GM21447 (cell line): Measurements from ENCODE around the gene FAAP100.

ENCODE experiments used
- ATAC-seq: cut with Tn5 transposase; IDR thresholded peaks from one replicate; pipeline ENCODE4 v1.9.1; 2021; ENCODE audit not compliant: unreplicated experiment

FAAP100 gene

DNA sequence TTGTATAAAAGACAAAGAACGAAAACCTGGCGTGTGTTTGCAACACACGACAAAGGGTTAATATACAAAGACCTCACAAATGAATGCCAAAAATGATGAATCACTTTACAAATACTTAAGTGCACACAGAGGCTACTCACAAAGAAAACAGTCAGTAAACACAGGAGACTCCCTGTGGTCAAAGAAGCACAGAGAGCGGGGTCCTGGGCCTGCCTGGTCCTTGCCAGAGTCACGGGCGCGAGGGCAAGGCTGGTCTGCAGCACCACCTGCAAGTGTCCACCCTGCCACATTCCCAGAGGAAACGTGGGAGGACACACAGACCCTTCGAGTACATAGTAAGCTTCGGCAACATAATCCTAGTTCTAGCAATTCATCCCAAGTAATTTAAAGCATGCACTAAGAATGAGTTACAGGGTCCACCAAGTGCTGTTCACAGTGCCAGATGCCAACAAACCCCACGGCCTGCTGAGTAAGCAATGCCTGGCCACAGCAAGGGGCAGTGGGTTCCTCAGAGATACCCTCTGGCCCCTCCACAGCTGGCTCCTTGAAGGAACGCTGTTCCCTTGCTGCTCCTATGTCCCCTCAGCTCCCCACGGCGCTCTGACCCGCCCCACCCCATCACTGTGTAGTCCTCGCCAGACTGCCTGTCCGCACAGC lies 24.6 kb upstream of the FAAP100 start:
- no peak for ATAC-seq

DNA sequence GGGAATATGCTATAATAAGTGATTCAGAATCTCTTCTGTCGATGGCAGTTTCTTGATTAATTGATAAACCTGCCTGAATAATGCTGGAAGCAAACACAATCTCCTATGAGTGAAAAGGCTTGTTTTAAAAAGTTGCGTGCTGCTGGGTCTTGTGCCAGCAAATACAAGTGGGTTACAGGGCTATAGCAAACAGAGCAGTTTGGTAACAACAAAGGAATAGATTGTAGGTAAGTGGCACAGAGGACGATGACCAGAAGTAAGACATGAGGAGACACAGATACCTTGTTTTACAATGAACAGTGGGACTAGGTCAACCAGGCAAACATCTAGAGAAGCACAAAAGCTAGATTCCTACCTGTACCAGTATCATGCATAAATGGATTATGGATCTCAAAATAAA lies 23.7 kb upstream of the FAAP100 start:
- ATAC-seq, result no peak

DNA sequence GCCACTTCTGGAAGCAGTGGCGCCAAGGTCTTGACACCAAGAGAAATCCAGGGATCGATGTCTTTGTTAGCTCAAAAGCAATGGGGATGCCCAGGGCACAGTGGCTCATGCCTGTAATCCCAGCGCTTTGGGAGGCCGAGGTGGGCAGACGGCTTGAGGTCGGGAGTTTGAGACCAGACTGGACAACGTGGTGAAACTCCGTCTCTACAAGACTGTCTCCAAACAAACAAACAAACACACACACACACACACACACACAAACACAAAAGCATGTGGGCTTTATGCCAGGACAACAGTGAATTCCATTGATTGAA lies 22.4 kb upstream of the FAAP100 start:
- no peak for ATAC-seq

DNA sequence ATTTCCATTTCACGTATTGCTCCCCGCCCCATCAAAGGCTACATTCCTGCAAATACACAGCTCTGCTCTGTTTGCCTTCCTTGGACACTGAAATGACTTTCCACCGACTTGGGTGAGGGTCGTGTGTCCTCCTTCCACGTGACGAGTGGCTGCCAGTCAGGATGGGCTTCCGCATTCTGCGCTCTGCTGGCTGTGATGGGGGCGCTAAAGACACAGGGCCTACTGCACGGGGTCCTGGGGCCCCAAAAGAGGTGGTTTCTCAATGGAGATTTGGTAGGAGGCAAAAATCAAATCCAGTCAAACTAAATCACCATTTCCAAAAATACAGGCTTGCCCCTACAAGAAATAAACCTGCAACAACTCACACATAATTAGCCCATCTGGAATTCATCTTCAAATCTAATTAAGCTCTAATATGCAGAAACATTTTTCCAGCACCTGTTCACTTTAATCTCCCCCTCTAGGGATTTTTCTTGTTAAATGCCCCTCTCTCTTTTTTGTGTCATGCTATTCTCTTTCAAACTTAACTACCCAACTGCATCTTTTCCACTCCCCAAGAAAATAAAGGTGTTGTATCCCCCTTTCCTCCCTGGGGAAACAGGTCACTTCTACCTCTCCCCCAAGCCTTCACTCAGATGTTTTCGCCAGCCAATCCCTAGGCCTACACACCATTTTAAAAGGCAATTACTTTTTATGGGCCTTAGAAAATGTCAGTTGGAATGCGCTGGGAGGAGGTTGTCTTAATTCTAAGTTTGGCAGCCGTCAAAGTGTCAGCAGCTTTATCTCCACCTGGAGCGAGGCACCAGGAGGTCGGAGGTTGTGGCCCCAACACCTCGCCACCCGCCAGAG lies 21.9 kb upstream of the FAAP100 start:
- no peak for ATAC-seq

DNA sequence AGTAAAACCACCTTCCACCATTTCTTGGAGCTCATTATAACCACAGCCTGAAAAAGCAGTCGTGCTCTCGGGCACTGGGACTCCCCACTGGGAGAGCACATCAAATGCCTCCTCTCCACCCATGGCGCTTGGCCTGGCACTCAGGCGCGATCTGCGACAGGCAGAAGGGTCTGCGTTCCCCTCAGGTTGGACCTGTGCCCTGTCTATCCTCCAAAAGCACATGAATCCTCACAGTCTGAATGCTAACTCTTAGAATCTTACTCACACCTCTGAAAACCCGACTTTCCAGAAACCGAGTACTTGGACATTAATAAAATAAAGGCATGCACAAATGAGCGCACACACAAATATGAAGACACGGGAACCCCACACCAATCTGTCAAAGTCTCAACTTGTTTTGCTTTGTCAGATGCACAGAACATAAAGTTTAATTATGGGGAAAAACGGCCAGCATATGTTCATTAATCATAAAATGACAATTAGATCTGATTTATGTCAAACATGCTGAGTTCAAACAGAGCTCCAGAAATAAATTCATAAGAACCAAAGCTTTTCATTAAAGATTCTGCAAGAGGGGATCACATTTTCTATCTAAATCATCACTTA lies 20.5 kb upstream of the FAAP100 start:
- no peak for ATAC-seq

DNA sequence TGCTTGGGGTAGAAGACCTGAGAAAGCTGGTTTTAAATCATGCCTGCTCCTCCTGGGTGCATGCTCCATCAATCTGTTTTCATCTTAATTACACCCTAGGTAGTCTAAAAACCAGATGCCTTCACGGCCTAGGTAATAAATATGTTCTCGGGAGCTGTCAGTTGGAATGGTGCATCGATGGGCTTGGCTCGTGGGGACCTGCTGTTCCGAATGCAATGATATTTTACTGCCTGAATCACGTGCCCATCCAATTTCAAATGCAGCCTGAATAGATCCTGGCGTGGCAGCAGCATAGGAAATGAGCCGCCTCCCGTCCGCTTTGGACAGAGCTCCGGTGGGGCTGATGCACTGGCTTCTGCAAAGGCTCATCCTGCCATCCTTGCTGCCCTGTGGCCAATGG lies 18.8 kb upstream of the FAAP100 start:
- ATAC-seq, result no peak

DNA sequence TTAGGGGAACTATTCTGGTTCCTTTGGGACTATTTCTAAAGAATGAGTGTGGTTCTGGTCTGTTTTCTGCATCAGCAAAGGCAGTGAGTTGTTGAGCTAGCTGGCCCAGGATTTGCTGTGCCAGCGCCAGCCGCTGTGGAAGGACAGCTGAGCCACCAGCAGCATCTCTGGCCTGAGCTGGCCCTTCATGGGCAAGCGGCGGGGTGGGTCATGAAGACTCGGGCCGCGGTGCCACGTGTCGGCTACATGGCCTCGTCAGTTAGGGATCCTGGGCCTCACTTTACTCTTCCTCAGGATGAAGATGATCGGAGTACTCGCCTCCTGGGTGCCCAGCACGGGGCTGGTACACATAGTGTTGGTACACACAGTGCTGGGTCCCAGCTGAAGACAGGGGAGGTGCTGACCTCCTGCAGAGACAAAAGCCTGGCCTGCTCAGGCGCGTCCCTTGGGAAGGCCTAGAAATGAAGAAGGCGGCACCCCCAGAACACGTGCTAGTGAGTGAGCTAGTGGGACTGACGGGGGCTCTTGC lies 17.9 kb upstream of the FAAP100 start:
- no peak for ATAC-seq

DNA sequence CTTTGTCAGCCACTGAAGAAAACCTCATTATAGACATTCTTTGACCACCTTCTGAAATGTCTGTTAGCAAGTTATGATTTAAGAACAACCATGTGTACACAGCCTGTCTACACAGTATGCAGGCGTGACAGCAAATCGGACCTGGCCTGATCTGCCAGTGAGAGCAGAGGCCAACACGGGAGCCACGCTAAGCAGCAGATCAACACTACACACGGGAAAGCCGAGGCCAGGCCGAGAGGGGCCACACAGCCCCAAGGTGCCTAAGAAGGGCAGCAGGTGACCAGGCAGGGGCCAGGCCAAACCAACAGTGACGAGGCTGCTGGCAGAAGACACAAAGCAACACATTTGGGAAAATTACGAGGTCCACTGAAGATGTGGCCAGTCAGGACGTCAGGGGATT lies 16.3 kb upstream of the FAAP100 start:
- ATAC-seq, result no peak

DNA sequence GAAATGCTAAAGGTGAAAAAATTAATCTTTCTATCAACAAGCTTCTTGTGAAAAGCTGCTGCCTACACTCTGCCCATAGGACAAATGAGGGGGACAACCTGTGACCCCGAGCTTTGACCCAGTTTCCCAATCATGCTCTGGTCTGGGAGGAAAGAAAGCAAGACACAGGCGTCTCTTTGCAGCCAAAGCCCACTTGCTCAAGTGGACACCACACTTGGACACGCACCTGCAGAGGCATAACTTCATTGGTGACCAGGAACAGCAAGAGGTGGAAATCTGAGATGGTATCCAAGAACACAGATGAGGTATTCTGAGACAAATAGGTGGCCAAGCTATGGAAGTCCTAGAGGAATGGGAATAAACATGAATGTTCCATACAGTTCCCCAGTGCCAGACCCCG lies 15.0 kb upstream of the FAAP100 start:
- no peak for ATAC-seq

DNA sequence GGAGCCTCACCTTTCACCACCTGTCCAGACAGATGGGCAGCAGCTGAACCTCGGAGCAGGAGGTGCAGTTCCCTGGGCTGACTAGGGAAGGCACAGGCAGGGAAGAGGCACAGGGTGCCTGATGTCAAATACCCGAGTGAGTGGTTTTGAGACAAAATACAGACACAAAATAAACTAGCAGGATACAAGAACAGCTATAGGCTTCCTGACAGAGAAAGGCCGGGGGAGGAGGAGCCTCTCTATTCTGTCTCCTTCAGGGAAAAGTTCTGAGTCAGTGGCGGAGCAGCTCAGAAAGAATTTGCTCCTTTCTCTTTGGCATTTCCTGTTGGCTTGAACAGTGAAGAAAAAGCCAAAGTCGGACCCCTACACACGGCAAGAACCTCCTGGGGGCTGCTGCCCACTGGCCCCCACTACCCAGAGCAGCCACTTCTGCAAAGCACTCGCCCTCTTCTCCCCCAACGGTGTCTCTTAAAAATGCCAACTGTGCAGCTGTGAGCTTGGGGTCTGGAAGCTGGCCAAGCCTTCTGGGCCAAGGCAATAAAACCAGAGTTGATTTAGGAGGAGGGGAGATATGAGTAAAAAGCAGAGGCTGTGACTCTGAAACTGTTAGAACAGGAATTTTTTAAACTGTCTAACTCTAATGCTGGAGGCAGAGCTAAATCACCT lies 14.4 kb upstream of the FAAP100 start:
- ATAC-seq, result no peak

DNA sequence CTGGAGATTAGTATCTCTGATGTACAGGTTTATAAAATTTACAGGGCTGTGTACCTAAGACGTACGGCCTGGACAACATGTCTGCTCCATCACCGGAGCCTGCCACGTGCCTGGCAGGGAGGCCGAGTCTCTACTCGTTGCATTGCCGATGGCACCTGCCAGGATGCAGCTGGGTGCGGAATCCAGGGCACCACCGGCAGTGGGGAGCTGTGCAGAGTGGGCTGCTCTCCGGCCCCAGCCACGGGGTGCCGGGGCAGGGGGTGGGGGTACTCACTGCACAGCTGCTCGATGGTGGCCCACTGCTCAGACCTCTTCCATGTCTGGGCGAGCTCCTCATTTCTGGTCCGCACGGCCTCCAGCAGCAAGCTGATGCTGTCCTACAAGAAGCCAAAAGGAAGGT lies 13.1 kb upstream of the FAAP100 start:
- ATAC-seq, result no peak

DNA sequence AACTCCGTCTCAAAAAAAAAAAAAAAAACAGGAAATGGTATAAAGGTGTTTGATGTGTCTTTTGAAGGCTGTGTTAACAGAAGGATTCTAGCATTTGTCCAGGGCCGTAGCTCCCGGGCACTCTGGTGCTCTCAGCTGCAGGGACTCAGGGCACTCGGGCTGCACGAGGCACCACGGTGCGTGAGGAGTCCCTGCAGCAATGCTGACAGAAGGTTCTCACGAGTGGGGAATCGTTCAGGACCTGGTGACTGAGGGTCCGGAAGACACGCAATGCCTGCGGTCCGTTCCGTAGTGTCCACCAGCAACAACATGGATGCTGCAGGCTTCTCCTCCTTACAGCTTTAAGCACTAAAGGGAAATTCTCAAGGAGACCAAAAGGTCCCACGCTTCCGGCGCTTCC lies 12.6 kb upstream of the FAAP100 start:
- no peak for ATAC-seq

DNA sequence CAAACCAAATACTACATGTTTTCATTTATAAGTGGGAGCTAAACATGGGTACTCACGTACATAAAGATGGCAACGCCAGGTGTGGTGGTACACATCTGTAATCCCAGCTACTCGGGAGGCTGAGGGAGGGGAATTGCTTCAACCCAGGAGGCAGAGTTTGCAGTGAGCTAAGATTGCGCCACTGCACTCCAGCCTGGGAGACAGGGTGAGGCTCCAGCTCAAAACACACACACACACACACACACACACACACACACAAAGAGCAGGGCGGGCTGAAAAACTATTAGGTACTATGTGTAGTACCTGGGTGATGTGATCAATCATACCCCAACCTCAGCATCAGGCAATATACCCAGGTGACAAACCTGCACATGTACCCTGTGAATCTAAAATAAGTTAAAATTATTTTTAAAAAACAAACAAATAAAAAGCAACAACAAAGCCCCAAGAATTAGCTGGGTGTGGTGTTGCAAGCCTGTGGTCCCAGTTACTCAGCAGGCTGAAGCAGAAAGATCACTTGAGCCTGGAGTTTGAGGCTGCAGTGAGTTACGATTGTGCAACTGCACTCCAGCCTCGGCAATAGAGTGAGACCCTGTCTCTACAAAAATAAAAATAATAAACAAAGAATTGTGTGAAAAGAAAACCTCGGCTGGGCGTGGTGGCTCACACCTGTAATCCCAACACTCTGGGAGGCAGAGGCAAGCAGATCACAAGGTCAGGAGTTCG lies 11.9 kb upstream of the FAAP100 start:
- ATAC-seq, result no peak

DNA sequence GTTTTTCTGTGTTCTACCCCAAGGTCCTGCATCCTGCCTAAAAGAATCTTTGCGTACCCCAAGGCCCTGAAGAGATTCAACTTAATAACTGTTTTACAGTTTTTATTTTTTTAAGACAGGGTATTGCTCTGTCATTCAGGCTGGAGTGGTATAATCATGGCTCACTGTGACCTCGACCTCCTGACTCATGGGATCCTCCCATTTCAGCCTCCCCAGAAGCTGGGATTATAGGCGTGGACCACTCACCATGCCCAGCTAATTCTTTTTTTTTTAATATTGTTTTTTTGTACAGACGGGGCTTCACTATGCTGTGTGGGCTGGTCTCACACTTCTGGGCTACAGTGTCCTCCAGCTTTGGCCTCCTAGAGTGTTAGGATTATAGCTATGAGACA lies 9.3 kb upstream of the FAAP100 start:
- ATAC-seq, result no peak

DNA sequence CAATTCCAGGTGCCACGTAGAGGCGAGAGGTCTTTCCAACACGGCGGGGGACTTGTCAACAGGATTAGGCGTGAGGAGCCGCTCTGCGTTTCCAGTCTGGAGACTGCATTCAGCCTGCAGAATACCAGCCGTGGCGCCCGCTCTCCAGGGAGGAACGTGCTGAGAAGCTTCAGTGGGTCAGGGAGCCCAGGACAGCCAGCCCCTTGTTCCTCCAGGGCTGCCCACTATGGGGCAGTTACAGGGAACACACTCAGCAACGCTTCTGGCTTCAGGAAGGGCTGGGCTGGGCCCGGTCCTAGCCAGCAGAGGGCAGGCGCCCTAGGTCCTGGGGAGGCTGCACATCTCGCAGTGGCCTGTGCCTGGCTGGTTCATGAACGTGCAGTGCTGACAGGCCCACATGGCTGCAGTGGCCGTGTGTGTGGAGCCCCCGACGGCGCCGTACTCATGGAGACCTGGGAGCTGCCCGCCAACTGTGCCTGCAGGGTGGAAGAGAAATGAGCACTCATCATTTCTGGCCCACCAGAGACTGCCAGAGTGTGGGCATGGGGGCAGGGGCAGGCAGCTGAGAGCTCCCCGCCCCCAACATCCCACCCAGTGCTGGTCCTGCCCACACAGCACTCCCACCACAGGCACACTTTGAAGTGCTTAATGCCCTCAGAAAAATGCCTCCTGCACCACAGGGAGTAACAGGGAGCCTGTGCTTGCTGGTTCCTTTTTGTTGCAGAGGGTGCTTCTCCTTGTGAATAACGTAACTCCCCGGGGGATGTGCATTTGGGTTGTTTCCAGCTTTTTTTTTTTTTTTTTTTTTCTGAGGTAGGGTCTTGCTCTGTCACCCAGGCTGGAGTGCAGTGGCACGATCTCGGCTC lies 7.0 kb upstream of the FAAP100 start:
- ATAC-seq, result no peak

DNA sequence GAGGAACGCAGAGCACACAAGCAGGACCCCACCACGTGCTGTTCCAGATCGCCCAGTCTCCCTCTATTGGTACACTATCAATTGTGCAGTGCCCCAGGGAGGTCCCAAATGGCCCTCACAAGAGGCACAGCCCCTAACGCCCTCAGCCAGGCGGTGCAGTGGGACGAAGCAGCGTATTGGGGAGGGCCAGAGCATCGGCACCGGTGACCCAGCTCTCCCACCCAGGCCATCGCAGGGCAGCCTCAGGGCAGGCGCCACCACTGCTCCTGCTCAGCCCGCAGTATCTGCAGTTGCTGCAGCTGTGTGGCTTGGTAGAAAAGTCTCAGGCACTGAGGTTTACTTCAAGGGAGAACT lies 5.9 kb upstream of the FAAP100 start:
- ATAC-seq, result no peak

DNA sequence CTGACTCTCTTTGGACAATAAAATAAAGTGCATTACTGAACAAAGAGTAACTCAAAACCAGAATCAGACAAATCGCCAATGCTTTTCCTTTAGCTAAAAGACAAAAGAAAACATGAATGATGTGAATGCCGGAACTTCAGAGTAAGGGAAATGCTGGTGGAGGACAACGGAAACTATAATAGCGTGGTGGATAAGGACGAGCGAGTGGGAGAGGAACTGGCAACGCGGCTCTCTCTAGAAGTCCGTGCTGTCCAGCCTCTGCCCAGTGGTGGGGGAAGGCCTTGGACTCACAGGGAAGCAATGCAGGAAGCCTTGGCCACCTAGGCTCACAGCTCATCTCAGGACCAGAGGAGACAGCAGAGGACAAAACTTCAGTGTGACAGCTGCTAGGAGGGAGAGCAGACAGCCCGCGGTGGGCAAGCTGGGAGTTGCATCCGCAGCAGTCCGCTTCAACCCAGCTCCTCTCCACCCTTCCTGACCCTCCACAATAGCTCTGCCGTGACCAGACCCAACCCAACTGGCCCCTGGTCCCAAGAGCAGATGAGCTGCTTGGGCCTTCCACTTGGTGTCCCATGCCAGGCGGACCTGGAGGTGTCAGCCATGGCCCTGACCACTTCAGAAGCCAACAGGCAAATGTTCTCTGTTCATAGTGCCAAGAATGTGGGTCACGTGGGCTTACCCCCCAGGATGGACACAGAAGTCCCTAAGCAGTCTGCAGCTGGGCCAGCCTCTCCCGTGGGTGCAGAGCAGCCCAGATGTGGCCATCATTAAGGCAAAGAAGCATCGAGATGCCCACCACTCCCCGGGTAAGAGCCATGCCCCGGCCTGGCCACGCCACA lies 5.3 kb upstream of the FAAP100 start:
- no peak for ATAC-seq

DNA sequence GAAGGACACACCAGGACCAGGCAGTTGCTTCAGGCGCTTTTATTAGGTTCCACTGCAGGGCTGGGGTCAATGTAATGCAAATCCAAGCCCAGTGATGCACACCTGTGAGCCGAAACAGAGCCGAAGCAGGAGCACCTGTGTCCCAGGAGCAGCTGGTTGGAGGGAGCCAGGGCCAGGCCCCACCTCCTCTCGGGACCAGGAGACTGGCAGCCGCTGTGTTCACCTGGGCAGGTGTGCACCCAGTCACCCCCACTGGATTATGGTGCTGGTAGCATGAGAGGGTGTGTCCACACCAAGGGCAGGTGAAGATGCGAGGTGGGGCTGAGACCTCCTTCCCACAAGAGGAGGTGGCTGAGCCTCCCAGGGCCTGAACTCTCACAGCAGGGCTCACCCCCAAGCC lies 4.7 kb upstream of the FAAP100 start:
- no peak for ATAC-seq

DNA sequence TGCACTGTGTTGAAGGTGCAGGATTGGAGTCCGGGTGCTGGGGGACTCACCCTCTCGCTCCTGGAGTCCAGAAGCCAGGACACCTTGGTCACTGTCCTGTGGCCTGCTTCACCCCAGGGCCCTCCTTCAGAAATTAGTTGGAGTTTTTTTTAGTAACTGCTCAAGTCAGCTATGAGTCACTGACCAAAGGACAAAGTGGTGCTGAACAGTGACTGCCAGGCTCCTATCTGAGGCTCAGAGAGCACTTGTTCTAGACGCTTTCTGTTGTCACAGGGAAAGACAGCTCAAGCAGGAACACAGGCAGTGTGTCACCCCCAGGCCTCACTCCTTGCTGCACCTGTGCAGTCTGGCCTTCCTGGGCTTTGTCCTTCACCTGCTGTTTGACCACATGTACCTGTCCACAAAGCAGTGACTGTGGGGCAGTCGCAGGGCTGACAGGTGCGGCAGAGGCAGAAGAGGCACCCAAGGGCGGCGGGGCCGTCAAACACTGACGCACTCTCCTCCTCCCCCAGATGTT lies 4.1 kb upstream of the FAAP100 start:
- no peak for ATAC-seq
